ENCODE data around the gene EFNA3. TPM values are rescaled to one million over a fixed set of nuclear protein-coding genes. Genes with fewer than 3 reads are reported as not detected.

The EFNA3 gene
- total RNA-seq, 2 donors from 2014 or later, result 2.0 TPM

Other genes starting within 250 kb of the EFNA3 start
- 1 to 10 TPM; 1.9 to 2.0 TPM for gene KCNN3, start 208.6 kb upstream of the EFNA3 start, total RNA-seq
- gene PMVK, start 142.1 kb upstream of the EFNA3 start, total RNA-seq, result 10 to 100 TPM; 26.5 to 31.5 TPM
- gene PBXIP1, start 122.7 kb upstream of the EFNA3 start, total RNA-seq, result 100 to 1,000 TPM in 1 of 2 donors, 10 to 100 TPM in 1; 95.3 to 138 TPM
- gene PYGO2, start 117.1 kb upstream of the EFNA3 start, total RNA-seq, result 10 to 100 TPM; 17.0 to 19.2 TPM
- gene SHC1, start 108.1 kb upstream of the EFNA3 start, total RNA-seq, result 100 to 1,000 TPM; 135 to 149 TPM
- gene CKS1B, start 104.2 kb upstream of the EFNA3 start, total RNA-seq, result 10 to 100 TPM; 22.5 to 23.4 TPM
- 10 to 100 TPM; 18.3 to 21.6 TPM for gene FLAD1, start 95.5 kb upstream of the EFNA3 start, total RNA-seq
- not detected for gene LENEP, start 85.3 kb upstream of the EFNA3 start, total RNA-seq
- gene ZBTB7B, start 76.0 kb upstream of the EFNA3 start, total RNA-seq, result 10 to 100 TPM; 50.5 to 72.8 TPM
- gene DCST2, start 45.1 kb upstream of the EFNA3 start, total RNA-seq, result 1 to 10 TPM in 1 of 2 donors, under 1 TPM in 1; 0.48 to 1.1 TPM
- gene DCST1, start 45.0 kb upstream of the EFNA3 start, total RNA-seq, result not detected
- 100 to 1,000 TPM; 146 to 178 TPM for gene ADAM15, start 27.5 kb upstream of the EFNA3 start, total RNA-seq
- 1 to 10 TPM; 2.0 to 2.6 TPM for gene EFNA4, start 15.1 kb upstream of the EFNA3 start, total RNA-seq
- 10 to 100 TPM; 12.6 to 13.2 TPM for gene EFNA1, start 49.0 kb downstream of the EFNA3 start, total RNA-seq
- gene SLC50A1, start 57.0 kb downstream of the EFNA3 start, total RNA-seq, result 10 to 100 TPM; 24.5 TPM
- 10 to 100 TPM; 53.1 to 75.2 TPM for gene DPM3, start 61.7 kb downstream of the EFNA3 start, total RNA-seq
- 100 to 1,000 TPM; 145 to 146 TPM for gene KRTCAP2, start 94.5 kb downstream of the EFNA3 start, total RNA-seq
- gene TRIM46, start 95.0 kb downstream of the EFNA3 start, total RNA-seq, result 1 to 10 TPM; 1.3 to 2.1 TPM
- 10 to 100 TPM; 46.3 to 96.6 TPM for gene THBS3, start 129.1 kb downstream of the EFNA3 start, total RNA-seq
- gene MTX1, start 129.9 kb downstream of the EFNA3 start, total RNA-seq, result 10 to 100 TPM; 20.9 to 26.8 TPM
- gene ENTREP3, start 176.6 kb downstream of the EFNA3 start, total RNA-seq, result 10 to 100 TPM; 21.3 to 25.3 TPM
- gene SCAMP3, start 183.5 kb downstream of the EFNA3 start, total RNA-seq, result 10 to 100 TPM; 34.7 to 37.3 TPM
- gene CLK2, start 194.7 kb downstream of the EFNA3 start, total RNA-seq, result 10 to 100 TPM; 31.2 to 32.3 TPM
- gene HCN3, start 198.6 kb downstream of the EFNA3 start, total RNA-seq, result 1 to 10 TPM; 1.4 to 1.5 TPM
- not detected for gene PKLR, start 222.6 kb downstream of the EFNA3 start, total RNA-seq
- 10 to 100 TPM; 86.7 to 93.0 TPM for gene FDPS, start 230.0 kb downstream of the EFNA3 start, total RNA-seq
- gene RUSC1, start 242.1 kb downstream of the EFNA3 start, total RNA-seq, result 10 to 100 TPM; 32.5 to 34.6 TPM

Measured in posterior vena cava (tissue), 2 donors.